Right ventricle myocardium superior (tissue), 1 donor: ENCODE results near the gene KLF3. TPM values are rescaled to one million over a fixed set of nuclear protein-coding genes. Genes with fewer than 3 reads are reported as not detected.

ENCODE experiments used
- ATAC-seq: fragments of 200-7000 bp; cut with Tn5 transposase; one replicate; pipeline ENCODE4 v1.9.1; 2020; ENCODE audit warnings: mild to moderate bottlenecking; ENCODE audit not compliant: poor library complexity
- DNase-seq: peaks from one replicate; pipeline ENCODE4 v3.0.0-alpha.2; 2020
- intact Hi-C: fragments of 100-400 bp; cut with DNase I; formaldehyde crosslinking; loops from one replicate; pipeline ENCODE4 v1.11.2; 2022
- total RNA-seq: library from RNA; stranded (reverse); fragmentation: NEBNext Ultra II Directional; extraction: Animal tissue kit (Norgen Biotek cat#: 25700); gene quantifications from one replicate; pipeline ENCODE4 v1.2.1, GENCODE V29; 2021
- donor health status: DM: no; HTN: yes; CAD: no; lungs with severe emphysema.

KLF3 gene
- total RNA-seq, 1 donor from 2014 or later, result 16.5 TPM

DNA sequence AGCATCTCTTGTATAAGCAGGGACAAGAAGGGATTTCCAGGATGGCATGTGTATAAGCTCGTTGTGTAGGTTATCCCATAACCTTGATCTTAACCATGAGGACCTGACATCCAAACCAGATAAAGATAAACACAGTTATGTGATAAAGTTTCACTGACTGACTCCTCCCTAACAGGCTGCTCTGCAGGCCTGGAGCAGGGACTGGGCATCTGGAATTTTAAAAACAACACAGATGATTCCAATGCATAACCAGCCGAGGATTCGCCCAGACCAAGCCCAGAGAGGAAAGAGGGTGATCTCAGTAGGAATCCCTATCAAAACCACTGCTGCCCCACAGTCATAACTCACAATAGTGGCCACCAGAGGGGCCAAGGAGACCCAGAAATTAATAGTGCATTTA lies 22.7 kb downstream of the KLF3 start:
- DNase-seq (no peak), ATAC-seq (no peak)
- intact Hi-C loops, result no loop called here

DNA sequence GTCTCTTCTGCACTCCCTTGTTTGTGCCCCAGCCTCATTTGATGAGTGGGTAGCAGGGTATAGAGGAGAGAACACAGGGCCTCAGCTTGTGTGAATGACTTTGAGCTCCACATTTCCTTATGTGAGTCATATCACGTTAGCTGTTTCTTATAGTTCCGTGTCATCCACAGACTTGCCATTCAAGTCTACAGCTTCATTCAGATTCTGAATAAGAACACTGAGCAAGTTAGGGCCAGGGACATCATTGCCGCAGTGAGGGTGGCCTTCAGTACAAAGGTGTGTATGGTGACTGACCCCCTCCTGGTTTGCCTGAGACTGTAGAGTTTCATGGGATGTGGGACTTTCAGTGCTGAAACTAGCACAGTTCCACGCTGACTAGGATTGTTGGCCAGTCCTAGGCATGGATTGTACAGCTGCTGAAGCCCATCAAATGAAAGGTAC lies 23.6 kb downstream of the KLF3 start:
- intact Hi-C loops, result no loop called here
- ATAC-seq (no peak), DNase-seq (no peak)

DNA sequence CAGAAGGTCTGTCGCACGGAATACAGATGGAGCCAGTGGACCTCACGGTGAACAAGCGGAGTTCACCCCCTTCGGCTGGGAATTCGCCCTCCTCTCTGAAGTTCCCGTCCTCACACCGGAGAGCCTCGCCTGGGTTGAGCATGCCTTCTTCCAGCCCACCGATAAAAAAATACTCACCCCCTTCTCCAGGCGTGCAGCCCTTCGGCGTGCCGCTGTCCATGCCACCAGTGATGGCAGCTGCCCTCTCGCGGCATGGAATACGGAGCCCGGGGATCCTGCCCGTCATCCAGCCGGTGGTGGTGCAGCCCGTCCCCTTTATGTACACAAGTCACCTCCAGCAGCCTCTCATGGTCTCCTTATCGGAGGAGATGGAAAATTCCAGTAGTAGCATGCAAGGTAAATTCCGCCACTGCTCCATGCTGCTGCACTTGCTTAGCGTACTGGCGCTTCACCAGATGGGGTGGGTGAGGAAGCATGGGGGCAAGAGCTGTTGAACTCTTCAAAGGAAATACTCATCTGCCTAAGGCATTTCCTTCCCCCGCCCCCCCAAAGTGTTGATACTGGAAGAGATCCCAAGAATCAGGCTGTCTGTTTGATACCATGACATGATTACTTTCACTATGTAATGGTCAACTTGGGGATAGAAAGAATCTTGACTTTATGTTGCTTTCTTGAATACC lies 24.8 kb downstream of the KLF3 start:
- intact Hi-C loops, result no loop called here
- ATAC-seq (no peak), DNase-seq (no peak)

DNA sequence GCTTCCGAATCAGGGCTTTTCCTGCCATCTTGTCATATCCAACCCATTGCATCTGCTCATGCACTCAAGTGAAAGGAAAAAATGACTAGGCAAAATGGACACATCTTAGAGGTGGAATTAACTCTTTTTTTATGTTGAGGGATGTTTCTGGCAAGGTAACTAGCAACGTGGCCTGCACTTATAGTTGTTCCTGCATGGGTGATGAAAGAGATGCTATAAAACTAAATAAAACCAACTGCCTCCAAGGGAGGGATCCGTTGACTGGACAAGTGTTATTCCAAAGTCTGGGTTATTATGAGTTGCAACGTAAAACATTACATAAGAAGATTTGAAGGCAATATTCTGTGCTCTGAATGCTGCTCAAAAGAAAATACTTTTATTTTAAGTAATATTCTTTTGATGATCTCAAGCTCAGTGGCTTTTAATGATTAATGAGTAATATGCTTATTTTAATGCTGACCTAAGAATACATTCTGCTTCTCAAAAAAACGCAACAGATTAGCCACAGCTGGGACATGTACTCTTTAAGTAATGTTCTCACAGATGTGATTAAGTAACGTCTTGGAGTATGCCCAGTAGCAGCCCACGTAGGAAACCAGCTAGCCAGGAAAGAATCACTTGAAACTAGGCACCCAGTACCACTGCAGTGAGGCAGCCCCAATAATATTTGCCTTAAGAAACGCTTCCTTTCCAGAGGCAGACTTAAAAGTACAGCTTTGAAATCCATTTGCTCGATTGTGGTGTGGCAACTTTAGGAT lies 27.4 kb downstream of the KLF3 start:
- ATAC-seq (peak; percentile 69), DNase-seq (no peak)
- intact Hi-C loops, result no loop called here

DNA sequence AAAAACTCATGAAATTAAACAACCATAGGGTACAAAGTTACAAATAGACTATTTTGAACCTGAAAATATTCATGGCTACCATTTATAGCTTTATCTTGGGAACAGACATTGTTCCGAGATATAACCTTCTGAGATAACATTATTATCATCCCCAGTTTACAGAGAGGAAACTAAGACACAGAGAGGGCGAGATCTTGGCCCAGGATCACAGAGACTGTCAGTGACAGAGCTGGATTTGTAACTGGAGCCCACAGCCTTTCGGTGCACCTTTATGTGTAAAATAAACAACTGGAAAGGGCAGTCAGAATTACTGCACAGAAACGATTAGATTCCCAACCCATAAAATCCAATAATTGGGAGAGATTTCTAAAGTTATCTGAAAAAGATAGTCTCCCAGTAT lies 28.4 kb downstream of the KLF3 start:
- intact Hi-C loops, result no loop called here
- no peak for ATAC-seq
- DNase-seq, result no peak

DNA sequence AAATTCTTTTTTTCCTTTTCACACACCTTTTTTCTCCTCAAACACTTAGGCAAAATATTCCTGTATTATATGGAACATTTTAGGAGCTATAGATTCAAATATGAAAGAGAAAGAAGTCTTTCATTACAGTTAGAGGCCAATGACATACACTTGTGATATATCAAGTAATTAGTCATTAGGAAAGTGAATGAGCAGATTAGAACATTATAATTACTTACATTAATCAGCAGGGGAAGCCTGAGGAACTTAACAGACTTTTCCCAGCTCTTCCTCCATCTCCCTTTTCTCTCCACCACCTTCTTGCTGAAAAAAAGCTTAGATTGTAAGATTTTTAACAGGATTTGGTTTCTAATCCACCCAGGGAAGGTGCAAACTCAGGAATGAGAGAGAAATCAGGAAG lies 29.6 kb downstream of the KLF3 start:
- intact Hi-C loops, result no loop called here
- no peak for DNase-seq
- ATAC-seq, result no peak

DNA sequence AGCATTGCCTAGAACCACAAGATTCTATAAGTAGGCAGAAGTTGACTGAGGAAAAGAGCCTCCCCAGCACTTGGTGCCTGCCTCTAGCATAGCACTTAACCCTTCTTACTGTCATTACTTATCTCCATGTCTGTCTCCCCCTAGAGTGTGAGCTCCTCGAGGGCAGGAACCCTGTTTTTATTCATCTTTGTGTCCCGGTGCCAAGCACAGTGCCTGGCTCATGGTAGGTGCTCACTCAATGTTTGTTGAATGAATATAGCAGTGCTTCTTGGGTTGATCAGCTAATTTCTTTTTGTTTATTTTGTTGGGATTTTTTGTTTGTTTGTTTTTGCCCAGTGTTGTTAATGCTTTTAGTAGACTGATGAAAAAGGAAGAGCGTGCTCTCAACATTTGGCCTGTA lies 30.3 kb downstream of the KLF3 start:
- no peak for ATAC-seq
- no peak for DNase-seq
- intact Hi-C loops, result no loop called here

DNA sequence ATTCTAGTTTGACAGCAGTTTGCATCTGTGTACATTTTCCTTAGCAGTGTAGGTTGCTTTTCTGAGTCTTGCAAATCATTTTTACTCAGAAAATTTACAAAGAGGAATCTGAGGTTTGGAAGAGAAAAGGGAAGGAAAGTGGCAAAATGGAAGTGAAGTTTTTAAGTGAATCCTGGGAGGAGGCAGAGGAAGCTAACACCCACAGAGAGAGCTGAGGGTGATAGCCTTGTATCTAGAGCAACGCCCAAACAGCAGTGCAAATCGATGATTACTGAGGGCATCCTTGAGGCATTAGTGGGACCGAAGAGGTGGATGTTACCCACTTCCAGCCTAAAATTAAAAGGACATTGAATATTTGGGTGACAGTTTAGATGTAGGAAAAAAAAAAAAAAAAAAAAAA lies 31.8 kb downstream of the KLF3 start:
- intact Hi-C loops, result no loop called here
- ATAC-seq (no peak), DNase-seq (no peak)

DNA sequence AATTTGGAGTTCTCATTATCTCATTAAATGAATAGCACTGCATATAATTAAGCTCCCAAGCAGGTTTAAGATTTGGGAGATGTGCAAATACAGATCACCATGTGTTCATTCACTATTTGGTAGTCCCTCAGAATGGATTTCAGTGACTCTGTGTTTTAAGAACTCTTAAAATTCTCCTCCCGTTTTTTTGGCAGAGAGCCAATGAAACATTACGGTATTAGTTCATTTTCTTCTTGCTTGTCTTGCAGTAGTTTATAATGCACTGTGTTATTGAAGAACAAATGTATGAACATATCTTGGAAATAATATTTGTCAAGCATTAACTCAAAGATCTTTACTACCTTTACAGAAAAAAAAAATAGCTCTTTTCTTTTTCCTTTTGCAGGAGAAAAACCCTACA lies 32.7 kb downstream of the KLF3 start:
- ATAC-seq, result peak; percentile 38
- DNase-seq, result no peak
- intact Hi-C loops, result no loop called here

DNA sequence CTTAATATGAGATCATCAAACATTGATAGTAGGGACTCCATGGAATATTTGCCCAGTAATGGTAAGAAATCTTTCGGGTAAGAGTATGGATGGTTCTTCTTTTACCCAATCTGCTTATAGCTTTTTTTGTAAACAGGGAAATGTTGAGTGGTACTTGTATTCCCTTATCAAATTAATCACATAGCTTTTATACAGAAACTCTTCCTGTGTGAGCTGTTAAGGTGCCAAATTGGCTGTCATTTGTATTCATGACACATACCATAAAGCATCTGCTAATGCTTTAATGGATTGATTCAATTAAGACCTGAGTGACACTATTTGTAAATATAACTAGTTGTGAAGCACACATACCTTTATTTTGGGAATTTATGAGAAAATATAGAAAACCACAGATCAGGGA lies 34.2 kb downstream of the KLF3 start:
- DNase-seq (no peak), ATAC-seq (no peak)
- intact Hi-C loops, result no loop called here

DNA sequence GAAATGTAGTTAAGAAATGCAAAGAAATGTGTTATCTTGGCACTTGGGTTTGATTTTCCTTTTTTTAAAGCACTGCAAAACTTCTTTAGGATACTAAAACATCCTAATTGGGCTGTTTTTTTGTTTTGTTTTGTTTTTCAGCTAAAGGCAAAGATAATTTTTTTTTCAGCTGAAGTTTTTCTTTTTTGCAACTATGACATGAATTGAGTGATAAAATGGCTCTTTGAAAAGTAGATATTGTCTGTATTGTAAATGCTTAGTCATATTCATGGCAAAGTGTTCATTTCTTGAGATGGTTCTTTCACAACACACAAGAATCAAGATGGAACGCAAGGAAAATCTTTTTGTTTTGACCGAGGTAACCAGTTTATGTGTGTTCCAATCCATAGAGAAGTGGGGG lies 35.1 kb downstream of the KLF3 start:
- intact Hi-C loops, result no loop called here
- DNase-seq (no peak), ATAC-seq (no peak)

DNA sequence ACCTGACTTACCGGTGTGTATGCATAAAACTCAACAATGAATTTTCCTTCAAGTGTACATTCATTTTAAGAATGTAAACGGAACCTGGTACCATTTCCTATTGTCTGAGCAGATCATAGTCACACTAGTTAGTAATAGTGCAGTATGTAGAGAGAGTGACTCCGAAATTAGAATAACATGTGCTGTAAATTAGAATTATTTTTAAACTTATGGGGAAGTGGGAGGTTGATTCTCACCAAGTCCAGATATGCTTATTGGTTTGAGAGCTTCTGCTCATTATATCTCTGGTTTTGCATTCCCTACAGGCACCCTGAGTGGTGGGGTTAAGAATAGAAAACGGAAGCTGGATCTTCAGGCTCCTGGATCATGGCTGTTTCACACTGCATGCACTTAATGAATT lies 39.6 kb downstream of the KLF3 start:
- intact Hi-C loops, result no loop called here
- peak; percentile 10 for ATAC-seq

DNA sequence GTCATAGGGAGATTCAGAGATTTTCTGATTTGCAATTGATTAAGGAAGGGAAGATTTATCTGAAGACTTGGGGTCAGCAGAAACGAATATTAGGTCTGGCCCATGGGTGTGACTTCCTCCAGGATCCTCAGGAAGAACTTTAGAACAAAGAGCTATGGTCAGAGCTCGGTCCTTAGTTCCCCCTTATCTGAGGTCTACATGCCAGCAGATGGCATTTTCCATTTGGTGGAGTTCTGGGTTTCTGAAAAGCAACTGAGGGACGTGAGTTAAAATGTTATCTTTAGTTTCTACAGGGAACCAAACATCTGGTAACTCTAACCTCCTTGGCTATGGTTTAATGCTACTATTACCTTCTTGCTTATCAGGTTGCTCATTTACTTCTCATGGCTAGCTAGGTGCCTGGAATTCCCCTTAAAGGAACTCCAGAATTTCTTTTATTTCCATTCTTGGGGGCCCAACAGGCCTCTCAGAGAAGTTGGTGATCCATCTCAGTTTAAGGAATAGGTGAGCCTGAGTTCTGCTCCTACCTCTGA lies 40.7 kb downstream of the KLF3 start:
- DNase-seq (no peak), ATAC-seq (no peak)
- intact Hi-C loops, result no loop called here

More for the DNA sequence above, 39.6 kb downstream of the KLF3 start:
- DNase-seq, result no peak

DNA sequence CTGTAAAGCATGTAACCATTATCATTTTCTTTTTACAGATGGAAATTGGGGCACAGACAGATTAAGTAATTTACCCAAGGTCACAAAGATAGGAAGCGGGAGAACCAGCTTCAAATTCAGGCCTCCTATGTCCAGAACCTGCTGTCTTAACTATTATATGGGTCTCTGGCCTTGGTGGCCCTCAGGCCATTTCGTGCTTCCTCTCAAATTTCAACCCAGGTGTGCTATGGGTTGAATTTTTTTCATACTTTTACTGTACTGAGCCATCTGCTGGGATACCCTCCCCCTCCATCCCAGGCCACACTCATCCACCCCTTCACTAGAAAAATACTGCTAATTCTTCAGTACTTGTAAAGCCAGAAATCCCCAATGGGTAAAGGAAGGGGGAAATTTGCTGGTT lies 42.3 kb downstream of the KLF3 start:
- no peak for DNase-seq
- intact Hi-C loops, result no loop called here
- ATAC-seq, result no peak

DNA sequence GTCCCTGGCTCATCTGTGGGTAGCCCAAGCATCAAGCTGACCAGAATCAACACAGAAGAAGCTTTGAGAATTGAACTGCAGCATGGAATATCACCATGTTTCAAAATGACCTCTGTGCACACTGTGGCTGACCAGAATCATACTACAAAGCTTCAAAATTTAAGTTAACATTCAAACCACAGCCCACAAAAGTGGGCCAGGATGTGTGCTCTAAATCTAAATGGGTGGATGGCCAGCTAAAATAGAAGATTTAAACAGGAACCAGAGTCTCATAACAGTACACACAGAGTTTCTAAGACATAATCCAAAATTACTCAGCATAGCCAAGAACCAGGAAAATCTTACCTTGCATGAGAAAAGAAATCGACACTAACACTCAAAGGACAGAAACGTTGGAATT lies 46.1 kb downstream of the KLF3 start:
- no peak for DNase-seq
- no peak for ATAC-seq
- intact Hi-C loops, result no loop called here

DNA sequence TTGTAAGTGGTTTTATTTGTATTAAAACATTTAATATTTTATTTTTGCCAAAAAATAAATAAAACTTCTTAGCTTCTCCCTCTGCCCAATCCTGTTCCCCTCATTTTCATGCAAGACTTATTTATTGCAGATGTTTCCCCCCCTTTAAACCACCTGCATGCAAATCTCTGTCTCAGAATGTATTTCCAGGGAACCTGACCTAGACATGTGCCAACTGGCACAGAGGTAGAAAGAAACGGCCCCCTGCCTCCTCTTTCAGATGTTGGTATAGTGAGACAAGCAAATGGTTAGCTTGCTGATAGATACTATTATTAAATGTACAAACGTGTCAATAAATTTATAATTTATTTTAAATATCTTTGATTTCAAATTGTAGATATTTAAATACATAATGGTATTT lies 47.1 kb downstream of the KLF3 start:
- ATAC-seq (no peak), DNase-seq (no peak)
- intact Hi-C loops, result no loop called here

DNA sequence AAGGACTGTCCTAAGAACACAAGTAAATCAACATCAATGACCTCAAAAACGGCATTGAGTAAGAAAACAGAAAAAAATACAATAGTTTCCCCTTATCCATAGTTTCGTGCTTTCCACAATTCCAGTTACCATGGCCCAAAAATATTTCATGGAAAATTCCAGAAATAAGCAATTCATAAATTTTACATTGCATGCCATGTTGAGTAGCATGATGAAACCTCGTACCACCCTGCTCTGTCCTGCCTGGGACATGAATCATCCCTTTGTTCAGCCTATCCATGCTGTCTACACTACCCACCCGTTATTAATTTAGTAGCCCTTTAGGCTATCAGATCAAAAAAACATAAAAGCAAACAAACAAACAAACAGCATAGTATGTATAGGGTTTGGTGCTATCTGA lies 51.1 kb downstream of the KLF3 start:
- ATAC-seq (no peak), DNase-seq (no peak)
- intact Hi-C loops, result no loop called here

DNA sequence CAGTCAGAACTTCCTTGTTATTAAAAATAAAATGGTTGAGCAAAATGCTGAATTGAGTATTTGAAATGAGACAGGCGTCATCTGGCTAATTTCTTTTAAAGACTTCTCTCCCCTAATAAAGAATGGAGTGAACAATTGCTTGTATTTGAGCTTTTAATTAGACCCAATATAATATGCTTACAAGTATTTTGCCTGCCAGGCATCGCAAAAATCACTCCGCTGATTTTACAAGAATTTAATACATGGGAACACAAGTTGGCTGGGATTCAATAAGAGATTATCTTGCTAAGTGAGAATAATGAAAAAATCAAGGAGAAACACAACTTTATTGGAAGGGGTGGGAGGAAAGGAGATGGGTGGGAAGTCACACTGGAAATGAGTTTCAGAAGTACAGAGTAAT lies 52.3 kb downstream of the KLF3 start:
- DNase-seq, result no peak
- no peak for ATAC-seq
- intact Hi-C loops, result no loop called here

DNA sequence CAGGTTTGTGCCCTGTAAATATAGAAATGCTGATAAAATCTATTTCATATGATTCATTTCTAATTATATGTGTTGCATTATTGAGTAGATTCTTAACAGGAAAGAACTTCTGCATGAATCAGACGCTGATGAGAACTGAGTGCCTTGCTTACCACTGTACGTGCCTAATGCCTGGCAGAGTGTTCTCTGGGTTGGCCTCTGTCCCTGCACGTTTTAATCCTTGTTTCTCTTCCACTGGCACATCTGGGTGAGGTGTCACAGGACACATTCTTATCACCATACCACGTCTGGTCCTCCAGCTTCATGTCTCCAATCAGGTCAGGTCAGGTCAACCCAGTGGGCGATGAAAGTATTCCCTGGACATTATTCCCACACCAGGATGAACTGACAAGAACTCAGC lies 53.6 kb downstream of the KLF3 start:
- intact Hi-C loops, result no loop called here
- DNase-seq (no peak), ATAC-seq (peak; percentile 96)

DNA sequence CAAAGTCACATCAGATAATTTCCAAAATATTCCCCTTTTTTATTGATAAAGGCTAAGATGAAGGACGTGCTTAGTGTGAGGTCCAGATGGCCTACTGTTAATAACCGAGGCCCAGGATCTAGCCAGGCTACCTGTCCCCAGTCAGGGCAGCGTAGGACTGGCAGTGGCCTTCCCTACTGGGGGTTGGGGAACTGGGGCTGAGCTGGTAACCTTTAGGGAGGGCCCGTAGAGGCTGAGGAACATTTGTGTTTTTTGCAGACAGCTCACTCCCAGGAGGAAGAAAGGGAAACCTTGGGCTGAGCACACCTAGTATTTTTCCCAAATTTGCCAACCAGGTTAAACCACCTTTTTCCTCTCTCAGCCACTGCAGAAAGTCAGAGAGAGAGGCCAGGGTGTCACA lies 59.1 kb downstream of the KLF3 start:
- ATAC-seq (no peak), DNase-seq (no peak)
- intact Hi-C loops, result no loop called here
